ENCODE results near the gene SLC7A6.

The SLC7A6 gene

DNA sequence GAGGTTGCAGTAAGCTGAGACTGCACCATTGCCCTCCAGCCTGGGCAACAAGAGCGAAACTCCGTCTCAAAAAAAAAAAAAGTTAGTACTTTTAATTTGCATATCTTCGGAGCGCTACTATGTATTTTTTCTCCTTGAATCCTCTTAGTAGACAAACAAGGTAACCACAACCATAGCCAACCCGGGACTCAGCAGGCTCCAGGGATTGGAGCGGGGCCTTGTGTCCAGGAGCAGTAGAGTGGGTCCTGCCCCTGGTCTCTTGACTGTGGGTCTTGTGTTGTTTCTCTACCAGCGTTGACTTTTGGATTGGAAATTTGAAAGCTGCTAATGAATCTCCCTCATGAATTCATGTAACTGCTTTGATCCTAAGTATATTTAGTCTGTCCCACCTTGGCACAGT lies 78.8 kb downstream of the SLC7A6 start:
- no peak for DNase-seq (ENCODE audit: low read depth)
- TF ChIP-seq, protein P1, sequence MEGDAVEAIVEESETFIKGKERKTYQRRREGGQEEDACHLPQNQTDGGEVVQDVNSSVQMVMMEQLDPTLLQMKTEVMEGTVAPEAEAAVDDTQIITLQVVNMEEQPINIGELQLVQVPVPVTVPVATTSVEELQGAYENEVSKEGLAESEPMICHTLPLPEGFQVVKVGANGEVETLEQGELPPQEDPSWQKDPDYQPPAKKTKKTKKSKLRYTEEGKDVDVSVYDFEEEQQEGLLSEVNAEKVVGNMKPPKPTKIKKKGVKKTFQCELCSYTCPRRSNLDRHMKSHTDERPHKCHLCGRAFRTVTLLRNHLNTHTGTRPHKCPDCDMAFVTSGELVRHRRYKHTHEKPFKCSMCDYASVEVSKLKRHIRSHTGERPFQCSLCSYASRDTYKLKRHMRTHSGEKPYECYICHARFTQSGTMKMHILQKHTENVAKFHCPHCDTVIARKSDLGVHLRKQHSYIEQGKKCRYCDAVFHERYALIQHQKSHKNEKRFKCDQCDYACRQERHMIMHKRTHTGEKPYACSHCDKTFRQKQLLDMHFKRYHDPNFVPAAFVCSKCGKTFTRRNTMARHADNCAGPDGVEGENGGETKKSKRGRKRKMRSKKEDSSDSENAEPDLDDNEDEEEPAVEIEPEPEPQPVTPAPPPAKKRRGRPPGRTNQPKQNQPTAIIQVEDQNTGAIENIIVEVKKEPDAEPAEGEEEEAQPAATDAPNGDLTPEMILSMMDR (IDR thresholded peaks at IDR 0.05; ENCODE audit: insufficient read depth, low read depth, low read length, missing control alignments), result no peak
- H3K4me3 ChIP-seq (ENCODE audit: low read length), result no peak overlapping the region

DNA sequence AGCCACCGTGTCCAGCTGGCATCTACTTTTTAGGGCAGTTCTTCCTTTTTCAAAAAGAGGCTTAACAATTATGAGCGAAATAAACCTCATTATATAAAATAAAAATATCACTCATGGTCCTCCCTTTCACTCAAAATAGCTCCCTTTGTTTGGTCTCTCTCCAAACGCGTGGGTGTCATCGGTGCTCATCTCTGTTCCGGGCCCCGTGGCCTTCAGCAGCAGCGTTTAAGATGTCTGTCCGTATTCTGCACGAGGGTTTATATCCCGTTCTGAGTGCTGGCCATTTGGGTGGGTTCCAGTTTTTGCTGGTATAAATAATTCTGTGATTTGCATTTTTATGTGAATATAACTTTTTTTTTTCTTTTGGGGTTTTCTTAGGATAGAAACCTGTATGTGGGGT lies 79.9 kb downstream of the SLC7A6 start:
- H3K4me3 ChIP-seq (ENCODE audit: low read length), result no peak overlapping the region
- no peak for DNase-seq (ENCODE audit: low read depth)
- TF ChIP-seq, protein P1 (IDR thresholded peaks at IDR 0.05; ENCODE audit: insufficient read depth, low read depth, low read length, missing control alignments), result no peak

DNA sequence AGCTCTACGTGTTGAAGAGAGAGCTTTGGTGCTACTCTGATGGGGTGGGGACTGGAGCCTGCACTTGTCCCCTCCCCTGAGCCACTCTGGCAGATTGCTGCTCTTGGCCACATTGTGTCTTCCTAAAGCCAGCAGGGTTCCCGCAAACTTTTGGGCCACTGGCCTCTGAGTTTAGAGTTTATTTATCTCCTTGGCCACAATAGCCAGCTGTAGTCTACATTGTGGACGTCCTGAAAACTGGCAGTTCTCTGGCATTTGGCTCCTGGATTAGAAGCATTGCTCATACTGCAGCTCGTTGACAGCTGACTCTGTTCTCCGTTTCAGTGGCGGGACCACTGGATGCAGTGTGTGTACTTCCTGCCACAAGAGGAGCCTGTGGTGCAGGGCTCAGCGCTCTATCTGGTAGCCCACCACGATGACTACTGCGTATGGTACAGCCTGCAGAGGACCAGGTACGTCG lies 81.1 kb downstream of the SLC7A6 start:
- TF ChIP-seq, protein P1 (IDR thresholded peaks at IDR 0.05; ENCODE audit: insufficient read depth, low read depth, low read length, missing control alignments), result no peak
- DNase-seq (ENCODE audit: low read depth), result no peak
- no peak overlapping the region for H3K4me3 ChIP-seq (ENCODE audit: low read length)

DNA sequence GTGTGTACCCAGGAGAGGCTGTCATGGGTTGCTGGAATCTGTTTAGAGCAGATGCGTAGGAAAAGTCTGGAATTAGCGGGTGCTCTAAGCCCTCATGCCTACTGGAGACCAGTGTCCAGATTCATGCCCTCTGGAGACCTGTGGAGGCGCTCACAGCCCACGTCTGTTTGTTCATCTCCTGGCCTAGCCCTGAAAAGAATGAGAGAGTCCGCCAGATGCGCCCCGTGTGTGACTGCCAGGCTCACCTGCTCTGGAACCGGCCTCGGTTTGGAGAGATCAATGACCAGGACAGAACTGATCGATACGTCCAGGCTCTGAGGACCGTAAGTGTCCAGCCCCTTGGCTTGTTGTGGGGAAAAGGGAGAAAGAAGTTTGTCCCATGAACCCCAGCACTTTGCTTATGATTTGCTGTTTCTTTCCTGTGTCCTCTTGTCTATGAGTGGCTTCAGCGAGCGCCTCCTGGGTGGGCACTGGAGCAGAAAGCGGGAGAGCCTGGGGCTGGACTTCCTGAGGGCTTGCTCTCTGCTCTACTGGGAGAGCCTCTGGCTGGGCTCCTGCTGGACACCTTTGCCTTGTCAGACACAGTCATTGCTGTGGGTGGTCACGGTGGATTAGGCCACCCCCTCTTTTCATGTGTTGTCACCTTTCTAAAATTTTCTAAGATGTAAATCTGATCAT lies 81.8 kb downstream of the SLC7A6 start:
- no peak overlapping the region for H3K4me3 ChIP-seq (ENCODE audit: low read length)
- TF ChIP-seq, protein P1 (IDR thresholded peaks at IDR 0.05; ENCODE audit: insufficient read depth, low read depth, low read length, missing control alignments), result no peak
- no peak for DNase-seq (ENCODE audit: low read depth)

DNA sequence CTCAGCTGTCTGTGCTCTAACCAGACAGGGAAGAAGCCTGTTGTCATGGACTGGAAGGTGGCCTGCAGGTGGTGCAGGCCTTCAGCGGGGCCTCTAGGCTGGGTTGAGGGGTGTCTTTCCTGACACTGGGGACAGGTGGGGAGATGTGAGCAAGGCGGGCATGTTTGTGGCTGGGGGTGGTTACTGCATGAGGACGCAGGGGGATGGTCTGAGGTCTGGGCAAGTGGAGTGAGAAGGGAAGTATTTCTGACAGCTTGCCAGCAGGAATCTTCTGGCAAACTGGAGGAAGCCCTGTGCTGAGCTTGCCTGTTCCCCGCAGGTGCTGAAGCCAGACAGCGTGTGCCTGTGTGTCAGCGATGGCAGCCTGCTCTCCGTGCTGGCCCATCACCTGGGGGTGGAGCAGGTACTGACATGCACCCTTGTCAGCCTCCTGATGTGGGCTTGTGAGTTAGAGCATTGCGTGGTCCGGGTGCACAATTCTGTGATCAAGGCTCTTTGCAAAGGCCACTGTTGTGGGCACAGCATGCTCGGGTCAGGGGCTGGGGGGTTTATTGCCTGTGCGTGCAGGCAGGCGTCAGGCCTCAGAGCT lies 82.7 kb downstream of the SLC7A6 start:
- no peak for DNase-seq (ENCODE audit: low read depth)
- TF ChIP-seq, protein P1 (IDR thresholded peaks at IDR 0.05; ENCODE audit: insufficient read depth, low read depth, low read length, missing control alignments), result no peak
- no peak overlapping the region for H3K4me3 ChIP-seq (ENCODE audit: low read length)

DNA sequence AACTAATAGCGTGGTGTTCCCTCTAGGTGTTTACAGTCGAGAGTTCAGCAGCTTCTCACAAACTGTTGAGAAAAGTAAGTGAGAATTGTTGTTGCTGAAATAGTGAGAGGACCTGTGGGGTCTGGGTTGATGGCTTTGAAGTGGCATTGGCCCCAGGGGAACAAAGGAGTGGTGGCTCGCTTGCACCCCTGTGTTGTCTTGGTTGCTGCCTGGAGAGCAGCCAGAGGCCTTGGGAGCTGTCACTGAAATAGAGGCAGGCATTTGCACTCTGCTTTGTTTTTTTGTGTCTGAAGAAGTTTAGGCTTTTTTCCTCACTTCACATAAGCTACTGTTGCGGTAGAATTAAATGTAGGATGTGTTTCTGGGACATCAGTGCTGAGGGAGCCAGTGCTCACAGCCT lies 83.3 kb downstream of the SLC7A6 start:
- no peak overlapping the region for H3K4me3 ChIP-seq (ENCODE audit: low read length)
- TF ChIP-seq, protein P1 (IDR thresholded peaks at IDR 0.05; ENCODE audit: insufficient read depth, low read depth, low read length, missing control alignments), result no peak
- no peak for DNase-seq (ENCODE audit: low read depth)

Measured in epithelial cell of esophagus (primary cell).